Neural crest cell (in vitro differentiated cells): ENCODE measurements around the gene EGFL7. TPM values are rescaled to one million over a fixed set of nuclear protein-coding genes. Genes with fewer than 3 reads are reported as not detected.
"Not testable (repeated sequence)": the region's sequence is repeated elsewhere in the genome, so short reads cannot be mapped to it uniquely, and the experiment has no call there.

Source experiments
- DNase-seq: peaks from one replicate; pipeline ENCODE4 v3.0.0; 2021; ENCODE audit warnings: low read depth, mixed read lengths, low spot score
- H3K27ac Mint-ChIP-seq: one replicate; pipeline ENCODE4 v1.8.0; 2021; ENCODE audit warnings: mild to moderate bottlenecking, mixed read lengths; ENCODE audit not compliant: unreplicated experiment
- H3K27me3 Mint-ChIP-seq: 2 replicates; pipeline ENCODE4 v1.8.0; 2021; ENCODE audit warnings: low read depth, mild to moderate bottlenecking, mixed read lengths
- H3K36me3 Mint-ChIP-seq: 2 replicates; pipeline ENCODE4 v1.8.0; 2021; ENCODE audit warnings: low read depth, mild to moderate bottlenecking, mixed read lengths
- H3K4me1 Mint-ChIP-seq: 2 replicates; pipeline ENCODE4 v1.8.0; 2021; ENCODE audit warnings: mixed read lengths
- H3K4me3 Mint-ChIP-seq: one replicate; pipeline ENCODE4 v1.8.0; 2021; ENCODE audit warnings: mild to moderate bottlenecking, mixed read lengths
- H3K9me3 Mint-ChIP-seq: 2 replicates; pipeline ENCODE4 v1.8.0; 2021; ENCODE audit warnings: mixed read lengths
- total RNA-seq: library from RNA; stranded (reverse); gene quantifications from 2 replicates; pipeline ENCODE4 v1.2.1, GENCODE V29; 2021
- TF ChIP-seq, protein P1 (sequence below): fragments of 200-600 bp; sonication (generic); conservative IDR thresholded peaks from 2 replicates; pipeline ENCODE4 v1.5.0; 2021; ENCODE audit warnings: antibody characterized with exemption, mild to moderate bottlenecking

EGFL7 gene
- total RNA-seq, 1 donor from 2014 or later = 14.1 TPM

GRCh38 chr9:136701668-136702053 is 38.9 kb downstream of the EGFL7 start:
- no peak for DNase-seq
- no peak overlapping the region for H3K4me3 Mint-ChIP-seq
- TF ChIP-seq, protein P1, sequence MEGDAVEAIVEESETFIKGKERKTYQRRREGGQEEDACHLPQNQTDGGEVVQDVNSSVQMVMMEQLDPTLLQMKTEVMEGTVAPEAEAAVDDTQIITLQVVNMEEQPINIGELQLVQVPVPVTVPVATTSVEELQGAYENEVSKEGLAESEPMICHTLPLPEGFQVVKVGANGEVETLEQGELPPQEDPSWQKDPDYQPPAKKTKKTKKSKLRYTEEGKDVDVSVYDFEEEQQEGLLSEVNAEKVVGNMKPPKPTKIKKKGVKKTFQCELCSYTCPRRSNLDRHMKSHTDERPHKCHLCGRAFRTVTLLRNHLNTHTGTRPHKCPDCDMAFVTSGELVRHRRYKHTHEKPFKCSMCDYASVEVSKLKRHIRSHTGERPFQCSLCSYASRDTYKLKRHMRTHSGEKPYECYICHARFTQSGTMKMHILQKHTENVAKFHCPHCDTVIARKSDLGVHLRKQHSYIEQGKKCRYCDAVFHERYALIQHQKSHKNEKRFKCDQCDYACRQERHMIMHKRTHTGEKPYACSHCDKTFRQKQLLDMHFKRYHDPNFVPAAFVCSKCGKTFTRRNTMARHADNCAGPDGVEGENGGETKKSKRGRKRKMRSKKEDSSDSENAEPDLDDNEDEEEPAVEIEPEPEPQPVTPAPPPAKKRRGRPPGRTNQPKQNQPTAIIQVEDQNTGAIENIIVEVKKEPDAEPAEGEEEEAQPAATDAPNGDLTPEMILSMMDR = no peak
- no peak overlapping the region for H3K27ac Mint-ChIP-seq
- H3K9me3 Mint-ChIP-seq = no peaks in the 10 kb centered on the region
- H3K36me3 Mint-ChIP-seq = no peaks in the 10 kb centered on the region
- peaks cover 16% of the 10 kb centered on the region for H3K4me1 Mint-ChIP-seq
- H3K27me3 Mint-ChIP-seq = peaks cover 9% of the 10 kb centered on the region

- Mint-ChIP-seq H3K4me1 (peaks cover 7% of the 10 kb centered on the region), H3K4me3 (no peak overlapping the region), H3K27ac (no peak overlapping the region), H3K27me3 (peaks cover 9% of the 10 kb centered on the region), H3K9me3 (no peaks in the 10 kb centered on the region), H3K36me3 (no peaks in the 10 kb centered on the region)
- no peak for DNase-seq
- TF ChIP-seq, protein P1 = no peak
Observed at GRCh38 chr9:136703276-136703860, 40.7 kb downstream of the EGFL7 start.

- DNase-seq, H3K4me3 Mint-ChIP-seq, H3K9me3 Mint-ChIP-seq, H3K36me3 Mint-ChIP-seq, H3K27ac Mint-ChIP-seq, H3K27me3 Mint-ChIP-seq, H3K4me1 Mint-ChIP-seq: not testable (repeated sequence)
Observed at GRCh38 chr9:136704741-136705140, 42.0 kb downstream of the EGFL7 start.

DNA sequence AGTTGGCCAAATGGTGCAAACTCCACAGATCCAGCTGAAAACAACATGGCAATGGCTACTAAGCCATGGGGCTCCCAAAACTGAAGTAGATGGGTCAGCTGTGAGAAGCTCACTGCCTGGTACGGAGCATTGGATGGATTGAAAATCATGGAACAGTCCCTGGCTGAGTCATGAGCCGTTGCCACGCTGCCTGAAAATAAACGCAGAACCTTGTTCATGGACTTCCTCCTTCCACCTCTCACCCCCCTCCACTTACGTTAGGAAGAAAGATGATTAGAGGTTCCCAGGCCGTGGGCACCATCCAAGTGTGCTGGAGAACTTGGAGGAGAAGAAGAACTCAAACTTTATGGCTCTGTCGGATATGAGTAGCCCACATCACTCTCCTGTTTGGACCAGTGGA is 42.8 kb downstream of the EGFL7 start:
- no peak overlapping the region for H3K4me3 Mint-ChIP-seq

DNA sequence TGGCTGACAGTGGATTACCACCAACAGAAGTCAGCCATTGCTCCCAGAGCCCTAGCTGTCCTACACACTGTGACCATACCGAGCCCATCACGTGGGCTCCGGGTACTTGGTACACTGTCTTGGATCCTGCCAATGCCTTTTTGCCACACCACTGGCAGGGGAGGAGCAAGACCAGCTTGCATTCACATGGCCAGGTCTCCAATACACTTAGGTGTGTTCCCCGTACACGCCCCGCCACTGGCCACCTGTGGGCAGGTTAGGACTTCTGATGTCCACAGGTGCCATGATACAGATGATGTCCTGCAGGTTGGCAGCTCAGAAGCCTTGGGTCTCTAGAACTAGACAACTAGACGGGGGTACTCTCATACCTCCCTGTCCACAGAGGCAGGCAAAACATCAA is 44.3 kb downstream of the EGFL7 start:
- TF ChIP-seq, protein P1 = no peak
- DNase-seq = no peak
- Mint-ChIP-seq H3K27ac (no peak overlapping the region), H3K27me3 (peaks cover 6% of the 10 kb centered on the region), H3K4me3 (no peak overlapping the region), H3K9me3 (no peaks in the 10 kb centered on the region), H3K4me1 (peaks cover 4% of the 10 kb centered on the region), H3K36me3 (no peaks in the 10 kb centered on the region)

More for the DNA sequence above, 42.8 kb downstream of the EGFL7 start:
- Mint-ChIP-seq H3K4me1 (peaks cover 3% of the 10 kb centered on the region), H3K27ac (no peak overlapping the region), H3K9me3 (no peaks in the 10 kb centered on the region), H3K27me3 (peaks cover 12% of the 10 kb centered on the region), H3K36me3 (no peaks in the 10 kb centered on the region)
- TF ChIP-seq, protein P1 = no peak
- no peak for DNase-seq

GRCh38 chr9:136707849-136708517 is 45.3 kb downstream of the EGFL7 start:
- H3K9me3 Mint-ChIP-seq = no peaks in the 10 kb centered on the region
- H3K4me3 Mint-ChIP-seq = peak overlapping the region; percentile 9
- peaks cover 4% of the 10 kb centered on the region for H3K4me1 Mint-ChIP-seq
- no peaks in the 10 kb centered on the region for H3K36me3 Mint-ChIP-seq
- peaks cover 6% of the 10 kb centered on the region for H3K27me3 Mint-ChIP-seq
- DNase-seq = no peak
- TF ChIP-seq, protein P1 = no peak
- H3K27ac Mint-ChIP-seq = no peak overlapping the region
